B cell (primary cell): ENCODE data around the gene SLC22A6. TPM values are rescaled to one million over a fixed set of nuclear protein-coding genes. Genes with fewer than 3 reads are reported as not detected.

Experiments used
- ATAC-seq: fragments of 200-7000 bp; cut with Tn5 transposase; one replicate; pipeline ENCODE4 v1.10.0; 2021; ENCODE audit warnings: low read depth, mild to moderate bottlenecking, moderate number of reproducible peaks, moderate library complexity
- CTCF ChIA-PET: fragments of 350-600 bp; sonication (Branson Sonifier 250); formaldehyde crosslinking; loops from one replicate; lab custom pipeline; 2021; ENCODE audit warnings: antibody characterized with exemption, inconsistent platforms; lab: Charles Lee
- POLR2A ChIA-PET: fragments of 350-600 bp; sonication (Branson Sonifier 250); formaldehyde crosslinking; loops from one replicate; lab custom pipeline; 2021; ENCODE audit warnings: antibody characterized with exemption; lab: Charles Lee
- DNase-seq: peaks from one replicate; pipeline ENCODE4 v3.0.0; 2013
- H2AFZ ChIP-seq: 2 replicates; pipeline ENCODE4 v1.6.1; 2012; ENCODE audit warnings: mild to moderate bottlenecking, low read depth, low read length; ENCODE audit not compliant: insufficient read depth, poor library complexity, severe bottlenecking
- H3K27ac ChIP-seq, 2 donors: 1 replicate in 1 of 2; 2 replicates in 1 of 2; pipeline ENCODE4 v1.5.1; 2012 to 2013; ENCODE audit warnings: low read length in 2 of 2, mild to moderate bottlenecking in 2 of 2, moderate library complexity in 1 of 2
- H3K27me3 ChIP-seq, 4 experiments: fragments of 200-600 bp in 1 of 4; sonication (generic) in 1 of 4; replicated peaks in 1 of 4; 1 replicate in 2 of 4; 2 replicates in 2 of 4; pipeline versions ENCODE4 v1.6.1 to v1.7.0; 2013 to 2016; ENCODE audit warnings: low read length in 3 of 4, mild to moderate bottlenecking in 2 of 4, mixed read lengths in 1 of 4, moderate library complexity in 1 of 4; ENCODE audit not compliant: insufficient read depth in 4 of 4, control insufficient read depth in 3 of 4; ENCODE audit errors: control extremely low read depth in 1 of 4
- H3K36me3 ChIP-seq, 2 experiments: replicated peaks in 1 of 2; 1 replicate in 1 of 2; 2 replicates in 1 of 2; pipeline versions ENCODE4 v1.6.1 to v1.7.1; 2013; ENCODE audit warnings: low read length in 1 of 2; ENCODE audit not compliant: insufficient read depth in 2 of 2, control insufficient read depth in 1 of 2; ENCODE audit errors: control extremely low read depth in 1 of 2, extremely low read depth in 1 of 2
- H3K4me1 ChIP-seq, 2 donors: fragments of 200-600 bp in 1 of 2; sonication (generic) in 1 of 2; 1 replicate in 1 of 2; 2 replicates in 1 of 2; pipeline versions ENCODE4 v1.5.1 to v1.6.1; 2013 to 2017; ENCODE audit warnings: low read length in 2 of 2; ENCODE audit not compliant: control insufficient read depth in 2 of 2, insufficient read depth in 2 of 2
- H3K4me2 ChIP-seq: replicated peaks from 2 replicates; pipeline ENCODE3; 2012; ENCODE audit warnings: mild to moderate bottlenecking, low read depth, low read length; ENCODE audit not compliant: poor library complexity, severe bottlenecking
- H3K4me3 ChIP-seq, 5 experiments: fragments of 200-600 bp in 1 of 5; sonication (generic) in 1 of 5; 1 replicate in 3 of 5; 2 replicates in 2 of 5; pipeline versions ENCODE4 v1.5.1 to v1.7.0; 2011 to 2016; ENCODE audit warnings: low read length in 4 of 5, mild to moderate bottlenecking in 4 of 5, low read depth in 2 of 5, control low read depth in 1 of 5, moderate library complexity in 1 of 5; ENCODE audit not compliant: insufficient read depth in 1 of 5; ENCODE audit errors: control extremely low read depth in 1 of 5, extremely low read depth in 1 of 5
- H3K79me2 ChIP-seq: fragments of 200-600 bp; sonication (generic); one replicate; pipeline ENCODE4 v1.6.0; 2016; ENCODE audit warnings: low read length; ENCODE audit not compliant: control insufficient read depth, insufficient read depth
- H3K9ac ChIP-seq: fragments of 200-600 bp; sonication (generic); 2 replicates; pipeline ENCODE4 v1.6.1; 2017; ENCODE audit warnings: mild to moderate bottlenecking, low read length, moderate library complexity
- H3K9me3 ChIP-seq, 3 donors: one replicate each; pipeline versions ENCODE4 v1.6.1 to v1.7.1; 2013; ENCODE audit warnings: low read length in 2 of 3; ENCODE audit not compliant: control insufficient read depth in 2 of 3, insufficient read depth in 1 of 3; ENCODE audit errors: control extremely low read depth in 1 of 3
- H4K20me1 ChIP-seq: 2 replicates; pipeline ENCODE4 v1.6.0; 2012; ENCODE audit warnings: mild to moderate bottlenecking, low read length; ENCODE audit not compliant: insufficient read depth, control insufficient read depth, poor library complexity, severe bottlenecking
- H3K27ac Mint-ChIP-seq: one replicate; pipeline ENCODE4 v1.8.0; 2021; ENCODE audit warnings: mixed read lengths
- H3K27me3 Mint-ChIP-seq: one replicate; pipeline ENCODE4 v1.8.0; 2021; ENCODE audit warnings: mixed read lengths
- H3K4me1 Mint-ChIP-seq: one replicate; pipeline ENCODE4 v1.8.0; 2021; ENCODE audit warnings: mixed read lengths
- H3K4me3 Mint-ChIP-seq: one replicate; pipeline ENCODE4 v1.8.0; 2021; ENCODE audit warnings: mixed read lengths
- H3K9me3 Mint-ChIP-seq: one replicate; pipeline ENCODE4 v1.8.0; 2022; ENCODE audit warnings: mixed read lengths; ENCODE audit not compliant: insufficient read depth
- EZH2 ChIP-seq: IDR thresholded peaks from 2 replicates; pipeline ENCODE4 v1.6.1; 2012; ENCODE audit warnings: borderline replicate concordance, low read depth, mild to moderate bottlenecking, moderate library complexity, low read length; ENCODE audit not compliant: insufficient read depth, poor library complexity, severe bottlenecking
- WGBS: methylation state at CpG from one replicate; pipeline ENCODE4 v1.1.5; 2013; ENCODE audit warnings: missing lambda C conversion rate; ENCODE audit not compliant: insufficient coverage; 5-methylcytosine and 5-hydroxymethylcytosine counted together
- intact Hi-C: fragments of 100-400 bp; cut with micrococcal nuclease; formaldehyde crosslinking; loops from one replicate; pipeline ENCODE4 v1.10.0; 2022
- polyA plus RNA-seq: library from polyadenylated mRNA; depleted of rRNA; stranded (reverse); fragments of >200 nt; gene quantifications from 2 replicates; pipeline ENCODE4 v1.2.3, GENCODE V29; 2012
- total RNA-seq, 2 donors: library from RNA; stranded (reverse); fragments of 120-200 nt in 1 of 2; gene quantifications; 1 replicate in 1 of 2; 2 replicates in 1 of 2; pipeline versions ENCODE4 v1.2.3 to v1.2.4, GENCODE V29; 2013 to 2022
- TF ChIP-seq, protein P1 (sequence below): fragments of 200-600 bp; IDR thresholded peaks from one replicate; pipeline ENCODE4 v1.8.0; 2022; ENCODE audit warnings: antibody characterized with exemption, mild to moderate bottlenecking

The SLC22A6 gene
- total and polyA plus RNA-seq, 2 donors (not counting 1 experiment from before 2014, with no cell fraction given) = not detected

DNA sequence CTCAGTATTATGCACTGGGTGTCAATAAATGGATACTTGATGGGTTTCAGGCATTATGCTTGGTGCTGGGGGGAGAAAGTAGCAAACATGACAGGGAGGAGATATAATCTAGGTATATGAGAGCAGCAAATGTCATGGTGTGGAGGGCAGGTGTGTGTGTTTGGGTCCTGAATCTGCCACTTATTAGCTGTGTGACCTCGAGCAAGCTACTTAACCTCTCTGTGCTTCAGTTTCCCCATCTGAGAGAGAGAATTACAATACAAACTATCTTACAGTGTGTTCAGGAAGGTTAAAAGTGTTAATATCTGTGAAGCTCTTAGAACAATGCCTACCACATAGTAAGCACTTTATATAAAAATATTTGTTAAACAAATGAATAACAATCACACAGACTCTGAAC is 28.1 kb upstream of the SLC22A6 start:
- Histone ChIP-seq H3K79me2 (no peaks in the 10 kb centered on the region), H3K4me1 (no peaks in the 10 kb centered on the region), H3K27me3 (peaks cover 0 to 3% (median 1%) of the 10 kb centered on the region in 4 experiments), H3K9ac (no peak overlapping the region), H3K4me3 (no peak overlapping the region), H3K27ac (no peak overlapping the region), H2AFZ (no peak overlapping the region), H3K9me3 (no peaks in the 10 kb centered on the region), H3K36me3 (no peaks in the 10 kb centered on the region), H4K20me1 (no peaks in the 10 kb centered on the region), H3K4me2 (no peak overlapping the region)
- H3K27ac Mint-ChIP-seq = no peak overlapping the region
- H3K4me3 Mint-ChIP-seq = no peak overlapping the region
- H3K4me1 Mint-ChIP-seq = no peaks in the 10 kb centered on the region
- ATAC-seq (no peak), DNase-seq (no peak)
- CTCF ChIA-PET = interaction anchor here (1.6 to 3.4 kb wide), 2 partner anchors 8 to 11 kb away, joined by 4 to 20 read pairs; no protein-coding TSS in a partner anchor
- POLR2A ChIA-PET = no interaction called here
- peaks cover 33% of the 10 kb centered on the region for H3K27me3 Mint-ChIP-seq
- WGBS = no CpG with 5 or more reads among the region's 1 CpG
- no peaks in the 10 kb centered on the region for H3K9me3 Mint-ChIP-seq
- TF ChIP-seq EZH2 = no peak
- TF ChIP-seq, protein P1, sequence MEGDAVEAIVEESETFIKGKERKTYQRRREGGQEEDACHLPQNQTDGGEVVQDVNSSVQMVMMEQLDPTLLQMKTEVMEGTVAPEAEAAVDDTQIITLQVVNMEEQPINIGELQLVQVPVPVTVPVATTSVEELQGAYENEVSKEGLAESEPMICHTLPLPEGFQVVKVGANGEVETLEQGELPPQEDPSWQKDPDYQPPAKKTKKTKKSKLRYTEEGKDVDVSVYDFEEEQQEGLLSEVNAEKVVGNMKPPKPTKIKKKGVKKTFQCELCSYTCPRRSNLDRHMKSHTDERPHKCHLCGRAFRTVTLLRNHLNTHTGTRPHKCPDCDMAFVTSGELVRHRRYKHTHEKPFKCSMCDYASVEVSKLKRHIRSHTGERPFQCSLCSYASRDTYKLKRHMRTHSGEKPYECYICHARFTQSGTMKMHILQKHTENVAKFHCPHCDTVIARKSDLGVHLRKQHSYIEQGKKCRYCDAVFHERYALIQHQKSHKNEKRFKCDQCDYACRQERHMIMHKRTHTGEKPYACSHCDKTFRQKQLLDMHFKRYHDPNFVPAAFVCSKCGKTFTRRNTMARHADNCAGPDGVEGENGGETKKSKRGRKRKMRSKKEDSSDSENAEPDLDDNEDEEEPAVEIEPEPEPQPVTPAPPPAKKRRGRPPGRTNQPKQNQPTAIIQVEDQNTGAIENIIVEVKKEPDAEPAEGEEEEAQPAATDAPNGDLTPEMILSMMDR = no peak
- intact Hi-C loops = no loop called here

DNA sequence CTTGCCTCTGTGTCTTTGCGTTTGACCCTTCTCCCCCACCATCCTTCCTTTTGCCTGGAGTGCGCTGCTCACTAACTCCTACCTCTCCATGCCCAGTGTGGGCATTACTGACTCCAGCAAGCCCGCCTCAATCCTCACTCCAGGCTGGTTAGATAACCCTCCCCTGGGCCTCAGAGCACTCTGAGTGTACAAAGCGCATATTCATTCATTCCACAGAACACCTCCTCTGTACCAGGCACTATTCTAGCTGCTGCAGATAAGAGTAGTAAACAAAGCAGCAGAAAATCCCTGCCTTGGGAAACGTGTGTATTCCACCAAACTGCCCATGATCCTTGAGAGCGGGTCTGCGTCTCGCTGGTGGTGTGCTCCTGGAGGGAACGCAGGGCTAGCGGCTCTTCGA is 27.7 kb upstream of the SLC22A6 start:
- intact Hi-C loops = no loop called here
- Mint-ChIP-seq H3K27ac (no peak overlapping the region), H3K4me3 (no peak overlapping the region), H3K9me3 (no peaks in the 10 kb centered on the region), H3K4me1 (no peaks in the 10 kb centered on the region), H3K27me3 (peaks cover 32% of the 10 kb centered on the region)
- H4K20me1 ChIP-seq = no peaks in the 10 kb centered on the region
- no peak overlapping the region for H3K4me2 ChIP-seq
- 92% methylated on average over 10 of the region's 11 CpGs for WGBS
- TF ChIP-seq EZH2 = no peak
- TF ChIP-seq, protein P1 = no peak
- H3K4me3 ChIP-seq = no peak overlapping the region
- H3K9ac ChIP-seq = no peak overlapping the region
- H3K9me3 ChIP-seq = no peaks in the 10 kb centered on the region
- no peaks in the 10 kb centered on the region for H3K27me3 ChIP-seq
- no peak for ATAC-seq
- H3K36me3 ChIP-seq = no peaks in the 10 kb centered on the region
- CTCF ChIA-PET = interaction anchor here (0.9 to 3.4 kb wide), 3 partner anchors 8 to 106 kb away, joined by 4 to 20 read pairs (median 4); no protein-coding TSS in a partner anchor
- H3K79me2 ChIP-seq = no peaks in the 10 kb centered on the region
- no peak overlapping the region for H3K27ac ChIP-seq
- no peak overlapping the region for H2AFZ ChIP-seq
- no peaks in the 10 kb centered on the region for H3K4me1 ChIP-seq
- POLR2A ChIA-PET = no interaction called here
- no peak for DNase-seq
